HG03457 (cell line): ENCODE data around the gene C17orf50.
"Not testable (repeated sequence)": the region's sequence is repeated elsewhere in the genome, so short reads cannot be mapped to it uniquely, and the experiment has no call there.

Experiments used
- ATAC-seq: cut with Tn5 transposase; IDR thresholded peaks from one replicate; pipeline ENCODE4 v1.9.1; 2021; ENCODE audit warnings: moderate number of reproducible peaks; ENCODE audit not compliant: unreplicated experiment

Gene C17orf50

DNA sequence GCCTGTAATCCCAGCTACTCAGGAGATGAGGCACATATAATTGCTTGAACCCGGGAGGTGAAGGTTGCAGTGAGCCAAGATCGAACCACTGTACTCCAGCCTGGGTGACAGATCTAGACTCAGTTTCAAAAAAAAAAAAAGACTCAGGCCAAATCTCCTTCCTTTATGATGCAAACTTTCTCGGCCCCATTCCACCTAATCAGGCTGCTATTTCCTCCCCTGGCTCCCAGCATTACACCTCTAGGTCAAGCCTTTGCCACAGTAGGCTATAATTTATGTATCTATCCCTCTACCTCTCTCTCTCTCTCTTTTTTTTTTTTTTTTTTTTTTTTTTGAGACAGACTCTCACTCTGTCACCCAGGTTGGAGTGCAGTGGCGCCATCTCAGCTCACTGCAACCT lies 9.1 kb upstream of the C17orf50 start:
- ATAC-seq = not testable (repeated sequence)

GRCh38 chr17:35752471-35752870 lies 8.2 kb upstream of the C17orf50 start:
- ATAC-seq = no peak

- no peak for ATAC-seq
Observed at GRCh38 chr17:35752945-35753764, 7.5 kb upstream of the C17orf50 start, which contains the start of gene GAS2L2. Gene GAS2L2 (minus strand): TSS chr17:35753239. CDS start chr17:35752850, 389 bp downstream.

GRCh38 chr17:35757243-35757642 lies 3.4 kb upstream of the C17orf50 start:
- ATAC-seq = no peak

DNA sequence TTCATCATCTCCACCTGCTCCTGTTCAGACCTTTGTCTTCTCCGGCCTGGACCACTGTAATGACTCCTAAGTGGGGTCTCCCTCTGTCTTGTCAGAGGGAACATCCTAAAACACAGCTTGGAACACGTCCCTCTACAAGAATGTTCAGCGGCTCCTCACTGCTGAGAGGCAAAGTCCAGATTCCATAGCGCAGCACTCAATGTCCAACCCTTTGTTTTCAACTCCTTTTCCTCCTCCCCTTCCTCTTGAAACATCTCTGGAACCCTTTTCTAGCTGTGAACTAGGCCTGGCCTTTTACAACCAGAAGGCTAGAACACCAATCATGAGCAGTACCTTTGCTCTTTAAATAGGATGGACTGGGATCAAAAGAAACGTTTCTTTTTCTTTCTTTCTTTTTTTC lies 914 bp downstream of the C17orf50 start:
- ATAC-seq = no peak

DNA sequence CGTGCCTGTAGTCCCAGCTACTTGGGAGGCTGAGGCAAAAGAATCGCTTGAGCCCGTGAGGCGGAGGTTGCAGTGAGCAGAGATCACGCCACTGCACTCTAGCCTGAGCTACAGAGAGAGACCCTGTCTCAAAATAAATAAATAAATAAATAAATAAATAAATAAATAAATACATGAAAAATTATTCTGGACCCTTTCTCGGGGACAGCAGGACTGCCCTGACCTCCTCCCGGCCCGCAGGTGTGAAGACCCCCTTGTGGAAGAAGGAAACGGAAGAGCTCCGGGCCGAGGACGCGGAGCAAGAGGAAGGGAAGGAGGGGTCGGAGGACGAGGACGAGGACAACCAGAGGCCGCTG lies 3.1 kb downstream of the C17orf50 start:
- no peak for ATAC-seq

GRCh38 chr17:35764123-35764991 lies 3.7 kb downstream of the C17orf50 start:
- no peak for ATAC-seq

DNA sequence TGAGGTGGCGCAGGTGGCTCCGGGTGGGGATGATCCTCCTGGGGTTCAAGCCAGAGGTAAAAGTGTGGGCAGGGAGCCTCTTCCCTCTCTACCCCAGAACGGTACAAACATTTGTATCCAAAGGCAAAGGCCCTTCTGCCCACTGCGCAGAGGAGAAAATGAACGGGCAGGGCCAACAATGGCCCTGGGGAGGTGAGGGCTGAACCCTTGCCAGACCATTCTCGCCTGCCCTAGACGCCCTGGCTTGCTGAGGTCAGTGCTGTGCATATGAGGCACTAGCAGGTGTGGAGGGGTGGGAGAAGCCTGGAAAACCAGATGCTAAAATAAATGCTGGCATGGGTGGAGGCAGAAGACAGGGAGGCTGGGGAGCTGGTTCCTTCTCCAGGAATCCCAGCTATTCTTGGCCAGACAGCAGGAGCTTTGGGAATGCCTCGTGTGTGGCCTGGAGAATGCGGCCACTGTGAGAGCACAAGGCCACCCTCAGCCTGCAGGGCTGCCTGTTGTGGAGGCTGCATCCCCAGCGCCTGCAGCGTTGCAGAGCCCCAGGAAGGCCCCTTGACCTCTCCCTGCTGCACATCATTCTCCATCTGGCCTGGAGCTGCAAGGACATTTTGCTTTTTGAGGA lies 4.5 kb downstream of the C17orf50 start:
- no peak for ATAC-seq

- ATAC-seq = no peak
Observed at GRCh38 chr17:35765756-35766488, 5.2 kb downstream of the C17orf50 start.

DNA sequence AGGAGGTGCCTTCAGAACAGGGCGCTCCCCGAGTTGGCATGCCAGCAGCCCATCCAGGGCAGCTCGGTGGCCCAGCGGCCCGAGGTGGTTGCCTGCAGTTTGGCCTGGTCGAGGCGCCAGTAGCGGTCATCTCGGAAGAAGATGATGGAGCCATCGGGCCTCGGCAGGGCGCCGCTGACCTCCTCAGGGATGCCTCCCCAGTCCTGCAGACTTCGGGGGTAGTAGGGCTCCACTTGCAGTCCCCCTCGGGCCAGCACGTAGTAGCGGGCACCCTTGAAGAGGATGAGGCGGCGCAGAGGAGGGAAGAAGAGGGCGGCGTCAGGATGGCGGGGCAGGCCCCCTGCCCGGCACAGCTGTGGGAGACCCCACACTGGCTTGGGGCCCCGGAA lies 5.8 kb downstream of the C17orf50 start:
- no peak for ATAC-seq

- no peak for ATAC-seq
Observed at GRCh38 chr17:35766903-35767510, 6.3 kb downstream of the C17orf50 start.

- ATAC-seq = no peak
Observed at GRCh38 chr17:35768797-35769196, 8.1 kb downstream of the C17orf50 start.

- no peak for ATAC-seq
Observed at GRCh38 chr17:35769895-35770486, 9.3 kb downstream of the C17orf50 start.

GRCh38 chr17:35773129-35773528 lies 12.4 kb downstream of the C17orf50 start:
- ATAC-seq = no peak

GRCh38 chr17:35773679-35774425 lies 13.2 kb downstream of the C17orf50 start:
- no peak for ATAC-seq

DNA sequence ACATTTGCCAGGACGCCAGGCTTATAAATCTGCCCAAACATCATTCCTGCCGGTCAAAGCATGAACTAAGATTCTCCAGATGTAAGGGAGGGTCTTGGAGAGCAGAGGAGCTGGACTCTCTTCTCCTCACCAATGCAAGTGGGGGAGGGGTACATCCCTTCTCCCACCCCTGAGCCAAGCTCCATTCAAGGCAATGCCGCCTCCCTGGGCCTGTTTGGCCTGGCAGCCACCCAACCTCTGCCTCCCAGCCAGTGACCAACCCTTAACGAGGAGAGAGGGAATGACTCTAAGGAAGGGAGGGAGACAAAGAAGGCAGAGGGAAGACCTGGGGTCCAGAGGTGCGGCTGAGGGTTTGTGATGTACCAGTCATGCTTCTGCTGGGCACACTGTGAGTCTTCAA lies 13.8 kb downstream of the C17orf50 start:
- ATAC-seq = no peak

DNA sequence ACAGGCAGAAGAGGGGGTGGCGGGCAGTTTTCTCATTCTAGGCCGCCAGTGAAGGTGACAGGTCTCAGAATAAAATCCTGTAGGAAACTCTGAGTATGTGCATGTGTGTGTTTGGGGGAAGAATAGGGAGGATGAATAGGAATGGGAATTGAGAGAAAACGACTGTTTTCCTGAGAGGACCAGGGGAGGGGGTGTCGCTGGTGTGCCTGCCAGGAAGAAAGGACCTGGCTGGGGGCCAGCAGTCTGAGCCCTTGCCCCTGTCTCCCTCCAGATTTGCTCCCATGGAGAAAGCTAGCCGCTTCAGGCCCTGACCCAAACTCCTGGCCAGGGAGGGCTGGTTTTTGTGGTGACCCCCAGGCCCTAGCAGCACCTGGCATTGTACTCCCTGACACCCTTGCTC lies 14.4 kb downstream of the C17orf50 start:
- ATAC-seq = no peak

DNA sequence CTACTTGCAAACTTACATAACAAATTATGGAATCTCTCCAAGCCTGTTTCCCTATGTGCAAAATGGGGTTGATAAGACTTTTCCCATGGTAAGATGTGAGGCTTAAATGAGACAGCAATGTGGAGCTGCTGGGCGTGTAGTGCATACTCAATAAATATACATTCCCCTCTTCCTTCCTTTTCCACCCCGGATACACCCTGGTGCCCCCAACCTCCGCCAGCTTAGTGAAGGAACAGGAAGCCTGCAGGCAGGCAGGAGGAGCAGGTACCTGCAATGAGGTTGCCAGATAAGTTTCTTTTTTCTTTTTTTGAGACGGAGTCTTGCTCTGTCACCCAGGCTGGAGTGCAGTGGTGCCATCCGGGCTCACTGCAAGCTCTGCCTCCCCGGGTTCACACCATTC lies 14.9 kb downstream of the C17orf50 start:
- no peak for ATAC-seq

DNA sequence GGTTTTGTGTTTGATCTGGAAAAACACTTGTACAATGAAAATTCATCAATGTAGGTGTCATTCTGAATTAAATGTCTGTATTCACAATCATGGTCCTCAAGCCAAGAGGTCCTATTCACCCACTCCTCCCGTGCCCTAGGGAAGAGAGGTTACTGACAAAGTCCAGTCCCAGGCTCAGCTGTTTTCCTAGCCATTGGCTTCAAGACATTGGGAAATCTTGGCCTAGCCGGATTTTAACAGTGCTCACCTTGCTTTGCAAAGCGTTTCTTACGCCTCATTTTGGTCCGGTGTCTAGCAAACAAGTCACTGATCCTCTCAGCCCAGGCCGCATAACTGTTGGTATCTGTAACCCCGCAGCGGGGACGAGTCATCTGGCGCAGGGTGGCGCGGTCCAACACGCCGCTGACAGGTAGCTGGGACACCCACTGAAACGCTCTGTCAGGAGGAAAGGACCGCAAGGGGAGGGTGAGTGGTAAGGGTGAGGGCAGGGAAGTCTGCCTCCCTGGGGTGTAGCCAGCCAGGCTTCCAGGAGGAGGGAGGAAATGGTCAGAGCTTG lies 18.0 kb downstream of the C17orf50 start:
- no peak for ATAC-seq
